HepG2 (cell line): ENCODE results near the gene TTYH1. TPM values are rescaled to one million over a fixed set of nuclear protein-coding genes. Genes with fewer than 3 reads are reported as not detected.

Experiments
- ATAC-seq: fragments of 200-7000 bp; cut with Tn5 transposase; 3 replicates; pipeline ENCODE4 v1.9.1; 2020; ENCODE audit warnings: mild to moderate bottlenecking, moderate library complexity
- BruUV-seq: library from RNA; stranded (reverse); fragments of 400-500 nt; replicated peaks from 2 replicates; lab custom pipeline; 2021; lab: Mats Ljungman, UMichigan
- CTCF ChIA-PET: fragments of 300-600 bp; formaldehyde crosslinking; extraction: SDS; loops from one replicate; lab custom pipeline; 2021; ENCODE audit warnings: low total read pairs, inconsistent platforms, low intra/inter-chr PET ratio; lab: Yijun Ruan, JAX
- POLR2A ChIA-PET: fragments of 350-600 bp; sonication (Branson Sonifier 250); formaldehyde crosslinking; loops from one replicate; lab custom pipeline; 2020; ENCODE audit warnings: antibody characterized with exemption, inconsistent platforms; lab: Yijun Ruan, JAX
- DNase-seq: peaks from one replicate; pipeline ENCODE4 v3.0.0-alpha.2; 2015; ENCODE audit warnings: low spot score
- FAIRE-seq: peaks from 3 replicates; lab custom pipeline; 2011; peaks lifted over from hg19 to GRCh38; lab: Jason Lieb, UNC
- H2AFZ ChIP-seq: one replicate; pipeline ENCODE4 v1.6.1; 2011; ENCODE audit warnings: low read length, inconsistent platforms
- H3K27ac ChIP-seq: fragments of 300-600 bp; 3 replicates; pipeline ENCODE4 v1.8.0; 2011; ENCODE audit warnings: mixed run types, mild to moderate bottlenecking, mixed read lengths, low read length, inconsistent platforms; ENCODE audit not compliant: insufficient read depth; ENCODE audit errors: extremely low read length
- H3K27me3 ChIP-seq, 2 experiments: fragments of 200-600 bp in 1 of 2; 2 replicates in 1 of 2; 3 replicates in 1 of 2; pipeline versions ENCODE4 v1.6.0 to v1.8.0; 2011; ENCODE audit warnings: low read length in 2 of 2, mild to moderate bottlenecking in 2 of 2, moderate library complexity in 2 of 2, inconsistent platforms in 1 of 2; ENCODE audit not compliant: insufficient read depth in 2 of 2, control insufficient read depth in 1 of 2
- H3K36me3 ChIP-seq, 2 experiments: fragments of 200-600 bp in 1 of 2; replicated peaks in 1 of 2; 2 replicates in 1 of 2; 3 replicates in 1 of 2; pipeline versions ENCODE4 v1.5.1 to v1.8.0; 2011; ENCODE audit warnings: low read length in 2 of 2, inconsistent platforms in 1 of 2; ENCODE audit not compliant: insufficient read depth in 2 of 2, control insufficient read depth in 1 of 2
- H3K4me1 ChIP-seq: 2 replicates; pipeline ENCODE4 v1.5.1; 2012; ENCODE audit warnings: low read length, inconsistent platforms; ENCODE audit not compliant: insufficient read depth
- H3K4me2 ChIP-seq: 2 replicates; pipeline ENCODE4 v1.6.0; 2011; ENCODE audit warnings: low read depth, low read length, inconsistent platforms
- H3K4me3 ChIP-seq, 3 experiments: fragments of 200-600 bp in 1 of 3; sonication (generic), shearing (Covaris generic) in 1 of 3; replicated peaks in 1 of 3; 2 replicates each; pipeline ENCODE4 v1.5.1; 2011 to 2016; ENCODE audit warnings: low read length in 3 of 3, inconsistent platforms in 2 of 3, low read depth in 2 of 3, mild to moderate bottlenecking in 2 of 3, control low read depth in 1 of 3, mixed read lengths in 1 of 3; ENCODE audit not compliant: insufficient read depth in 1 of 3
- H3K79me2 ChIP-seq: one replicate; pipeline ENCODE4 v1.6.1; 2011; ENCODE audit warnings: low read length, inconsistent platforms; ENCODE audit not compliant: insufficient read depth
- H3K9ac ChIP-seq: 2 replicates; pipeline ENCODE4 v1.6.0; 2011; ENCODE audit warnings: mild to moderate bottlenecking, low read depth, low read length, inconsistent platforms; ENCODE audit not compliant: insufficient read depth
- H3K9me3 ChIP-seq: 2 replicates; pipeline ENCODE4 v1.5.1; 2012; ENCODE audit warnings: mild to moderate bottlenecking, low read length
- H4K20me1 ChIP-seq: 2 replicates; pipeline ENCODE4 v1.6.0; 2011; ENCODE audit warnings: inconsistent platforms, mild to moderate bottlenecking, low read length, moderate library complexity; ENCODE audit not compliant: insufficient read depth
- AGO1 ChIP-seq: fragments of 200-400 bp; formaldehyde crosslinking; IDR thresholded peaks from 2 replicates; pipeline ENCODE4 v1.6.1; 2017; ENCODE audit warnings: mild to moderate bottlenecking, low read depth, low read length, moderate library complexity; ENCODE audit not compliant: poor library complexity, severe bottlenecking
- AGO2 ChIP-seq: fragments of 200-400 bp; formaldehyde crosslinking; optimal IDR thresholded peaks from 2 replicates; pipeline ENCODE3; 2017; ENCODE audit warnings: mild to moderate bottlenecking, low read depth, low read length, moderate library complexity
- ARHGAP35 ChIP-seq: sonication (generic); formaldehyde crosslinking; IDR thresholded peaks from 2 replicates; pipeline ENCODE4 v1.9.0; 2022; ENCODE audit warnings: mild to moderate bottlenecking, inconsistent platforms, moderate library complexity, missing genetic modification reagents, borderline replicate concordance
- HMG20B ChIP-seq: conservative IDR thresholded peaks from 2 replicates; pipeline ENCODE4 v1.6.1; 2016; ENCODE audit warnings: missing genetic modification reagents, missing compliant biosample characterization
- POLR2G ChIP-seq: fragments of 200-400 bp; formaldehyde crosslinking; IDR thresholded peaks from 2 replicates; pipeline ENCODE4 v1.6.1; 2018; ENCODE audit warnings: mild to moderate bottlenecking, low read depth, low read length, moderate library complexity
- PPARG ChIP-seq: conservative IDR thresholded peaks from 2 replicates; pipeline ENCODE4 v1.6.1; 2016; ENCODE audit warnings: missing biosample characterization, missing genetic modification reagents
- SETDB1 ChIP-seq: sonication (generic); formaldehyde crosslinking; IDR thresholded peaks from 2 replicates; pipeline ENCODE4 v1.5.1; 2020; ENCODE audit warnings: missing genetic modification reagents, mild to moderate bottlenecking, borderline replicate concordance
- SRSF4 ChIP-seq: fragments of 200-400 bp; formaldehyde crosslinking; IDR thresholded peaks from one replicate; pipeline ENCODE4 v1.6.1; 2018; ENCODE audit warnings: mild to moderate bottlenecking, low read depth, low read length, moderate library complexity; ENCODE audit not compliant: poor library complexity, severe bottlenecking
- ZC3H13 ChIP-seq: sonication (generic); formaldehyde crosslinking; IDR thresholded peaks from 2 replicates; pipeline ENCODE4 v1.8.1; 2023; ENCODE audit warnings: mild to moderate bottlenecking, missing genetic modification reagents, moderate library complexity
- ZKSCAN1 ChIP-seq: fragments of 150-350 bp; IDR thresholded peaks from 2 replicates; pipeline ENCODE4 v1.6.1; 2014; ENCODE audit warnings: low read length
- ZMAT3 ChIP-seq: sonication (generic); formaldehyde crosslinking; conservative IDR thresholded peaks from 2 replicates; pipeline ENCODE4 v1.7.0; 2021; ENCODE audit warnings: missing genetic modification reagents
- ZNF207 ChIP-seq: fragments of 450-650 bp; IDR thresholded peaks from 2 replicates; pipeline ENCODE4 v1.6.1; 2016; ENCODE audit warnings: antibody characterized with exemption, borderline replicate concordance
- ZNF326 ChIP-seq: sonication (generic); formaldehyde crosslinking; IDR thresholded peaks from 2 replicates; pipeline ENCODE4 v1.4.0; 2020; ENCODE audit warnings: missing genetic modification reagents, borderline replicate concordance
- WGBS: methylation state at CpG from one replicate; pipeline ENCODE4 v1.1.6; 2017; ENCODE audit warnings: low lambda C conversion rate; 5-methylcytosine and 5-hydroxymethylcytosine counted together
- in situ Hi-C: cut with HindIII; loops from 2 replicates; pipeline ENCODE4 v1.10.0; 2017; ENCODE audit warnings: low pct_unique_long_range_greater_than_20kb; ENCODE audit not compliant: extremely low pct_ligation_motif_present
- intact Hi-C: fragments of 100-400 bp; cut with micrococcal nuclease; formaldehyde crosslinking; loops from one replicate; pipeline ENCODE4 v1.10.0; 2022; ENCODE audit not compliant: unreplicated experiment
- polyA plus RNA-seq, 8 experiments: library from polyadenylated mRNA; depleted of rRNA in 3 of 8; stranded (reverse) in 7 of 8; unstranded in 1 of 8; fragments of >200 nt; fragmentation: Illumina TruSeq in 4 of 8; extraction: Trizol in 4 of 8; gene quantifications; 2 replicates each; pipeline versions ENCODE4 v1.2.1 to v1.2.3, GENCODE V29; 2011 to 2016; ENCODE audit warnings: low read depth in 4 of 8, missing spikeins in 1 of 8, mixed read lengths in 1 of 8; ENCODE audit not compliant: insufficient read depth in 1 of 8
- total RNA-seq, 5 experiments: library from RNA; depleted of rRNA; stranded (reverse); fragments of >200 nt; fragmentation: Illumina TruSeq; extraction: Trizol; gene quantifications; 2 replicates each; pipeline ENCODE4 v1.2.3, GENCODE V29; 2016; ENCODE audit warnings: low read depth in 1 of 5
- TF ChIP-seq, protein P1 (sequence below): sonication (generic); formaldehyde crosslinking; IDR thresholded peaks from 2 replicates; pipeline ENCODE4 v1.5.0; 2020; ENCODE audit warnings: mild to moderate bottlenecking, missing genetic modification reagents
- TF ChIP-seq, protein P2 (sequence below): sonication (generic); formaldehyde crosslinking; conservative IDR thresholded peaks from 2 replicates; pipeline ENCODE4 v1.4.0; 2020; ENCODE audit warnings: mild to moderate bottlenecking, missing genetic modification reagents, moderate library complexity
- TF ChIP-seq, protein P3 (sequence below): sonication (generic); formaldehyde crosslinking; IDR thresholded peaks from 2 replicates; pipeline ENCODE4 v1.5.1; 2020; ENCODE audit warnings: mild to moderate bottlenecking, missing genetic modification reagents, moderate library complexity
- TF ChIP-seq, protein P4 (sequence below): sonication (generic); formaldehyde crosslinking; conservative IDR thresholded peaks from 2 replicates; pipeline ENCODE4 v1.4.0; 2020; ENCODE audit warnings: missing genetic modification reagents

TTYH1 gene
- total and polyA plus RNA-seq, 2 of the 13 experiments (the other 11 are each of a cell fraction or from before 2014, with no cell fraction given), result 6.9 to 19.9 TPM

DNA sequence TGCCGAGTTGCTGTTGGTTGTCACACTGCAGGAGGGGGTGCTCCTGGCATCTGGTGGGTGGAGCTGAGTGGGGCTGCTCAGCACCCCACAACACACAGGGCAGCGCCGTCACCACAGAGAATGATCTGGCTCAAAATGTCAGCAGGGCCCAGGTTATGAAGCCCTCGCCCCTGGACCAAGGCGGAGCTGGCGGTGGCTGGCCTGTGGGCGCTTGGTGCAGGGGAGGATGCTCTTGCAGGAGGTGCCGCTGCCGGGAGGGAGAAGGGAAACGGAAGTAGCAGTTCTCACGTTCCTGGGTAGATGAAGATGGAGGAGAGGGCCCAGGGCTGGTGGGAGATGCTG is 19.6 kb downstream of the TTYH1 start:
- intact Hi-C loops (no loop called here), in situ Hi-C loops (no loop called here)
- no peak for FAIRE-seq
- Histone ChIP-seq H3K9me3 (no peaks in the 10 kb centered on the region), H3K27ac (no peak overlapping the region), H3K4me1 (no peaks in the 10 kb centered on the region), H3K4me3 (no peak overlapping the region), H3K36me3 (peaks cover 0 to 1% of the 10 kb centered on the region in 2 experiments; a peak in 1 of 5 replicates), H3K9ac (no peak overlapping the region), H4K20me1 (peaks cover 4% of the 10 kb centered on the region; the same call in 1 of the 2 replicates), H3K27me3 (no peaks in the 10 kb centered on the region; a peak in 1 of 5 replicates), H3K79me2 (no peaks in the 10 kb centered on the region), H3K4me2 (no peak overlapping the region), H2AFZ (no peak overlapping the region)
- ChIA-PET CTCF (no interaction called here), POLR2A (no interaction called here)
- no TSS peak for BruUV-seq
- WGBS, result 99% methylated on average over 8 of the region's 11 CpGs
- no peak for DNase-seq
- no peak for ATAC-seq
- TF ChIP-seq AGO2 (peak; percentile 84), SRSF4 (no peak), ZNF207 (no peak), AGO1 (peak; percentile 98), POLR2G (peak; percentile 37; the same call in 1 of the 2 replicates), ZNF326 (CRISPR knock-in tag) (0 out of 2 replicates have a peak, but pooled peaks have one; percentile 1), HMG20B (CRISPR knock-in tag) (no peak), ARHGAP35 (CRISPR knock-in tag) (no peak), SETDB1 (CRISPR knock-in tag) (no peak), PPARG (no peak), ZMAT3 (CRISPR knock-in tag) (no peak), ZKSCAN1 (no peak), ZC3H13 (0 out of 2 replicates have a peak, but pooled peaks have one; percentile 1)
- TF ChIP-seq, protein P1, sequence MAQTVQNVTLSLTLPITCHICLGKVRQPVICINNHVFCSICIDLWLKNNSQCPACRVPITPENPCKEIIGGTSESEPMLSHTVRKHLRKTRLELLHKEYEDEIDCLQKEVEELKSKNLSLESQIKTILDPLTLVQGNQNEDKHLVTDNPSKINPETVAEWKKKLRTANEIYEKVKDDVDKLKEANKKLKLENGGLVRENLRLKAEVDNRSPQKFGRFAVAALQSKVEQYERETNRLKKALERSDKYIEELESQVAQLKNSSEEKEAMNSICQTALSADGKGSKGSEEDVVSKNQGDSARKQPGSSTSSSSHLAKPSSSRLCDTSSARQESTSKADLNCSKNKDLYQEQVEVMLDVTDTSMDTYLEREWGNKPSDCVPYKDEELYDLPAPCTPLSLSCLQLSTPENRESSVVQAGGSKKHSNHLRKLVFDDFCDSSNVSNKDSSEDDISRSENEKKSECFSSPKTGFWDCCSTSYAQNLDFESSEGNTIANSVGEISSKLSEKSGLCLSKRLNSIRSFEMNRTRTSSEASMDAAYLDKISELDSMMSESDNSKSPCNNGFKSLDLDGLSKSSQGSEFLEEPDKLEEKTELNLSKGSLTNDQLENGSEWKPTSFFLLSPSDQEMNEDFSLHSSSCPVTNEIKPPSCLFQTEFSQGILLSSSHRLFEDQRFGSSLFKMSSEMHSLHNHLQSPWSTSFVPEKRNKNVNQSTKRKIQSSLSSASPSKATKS (CRISPR knock-in tag), result no peak
- TF ChIP-seq, protein P2, sequence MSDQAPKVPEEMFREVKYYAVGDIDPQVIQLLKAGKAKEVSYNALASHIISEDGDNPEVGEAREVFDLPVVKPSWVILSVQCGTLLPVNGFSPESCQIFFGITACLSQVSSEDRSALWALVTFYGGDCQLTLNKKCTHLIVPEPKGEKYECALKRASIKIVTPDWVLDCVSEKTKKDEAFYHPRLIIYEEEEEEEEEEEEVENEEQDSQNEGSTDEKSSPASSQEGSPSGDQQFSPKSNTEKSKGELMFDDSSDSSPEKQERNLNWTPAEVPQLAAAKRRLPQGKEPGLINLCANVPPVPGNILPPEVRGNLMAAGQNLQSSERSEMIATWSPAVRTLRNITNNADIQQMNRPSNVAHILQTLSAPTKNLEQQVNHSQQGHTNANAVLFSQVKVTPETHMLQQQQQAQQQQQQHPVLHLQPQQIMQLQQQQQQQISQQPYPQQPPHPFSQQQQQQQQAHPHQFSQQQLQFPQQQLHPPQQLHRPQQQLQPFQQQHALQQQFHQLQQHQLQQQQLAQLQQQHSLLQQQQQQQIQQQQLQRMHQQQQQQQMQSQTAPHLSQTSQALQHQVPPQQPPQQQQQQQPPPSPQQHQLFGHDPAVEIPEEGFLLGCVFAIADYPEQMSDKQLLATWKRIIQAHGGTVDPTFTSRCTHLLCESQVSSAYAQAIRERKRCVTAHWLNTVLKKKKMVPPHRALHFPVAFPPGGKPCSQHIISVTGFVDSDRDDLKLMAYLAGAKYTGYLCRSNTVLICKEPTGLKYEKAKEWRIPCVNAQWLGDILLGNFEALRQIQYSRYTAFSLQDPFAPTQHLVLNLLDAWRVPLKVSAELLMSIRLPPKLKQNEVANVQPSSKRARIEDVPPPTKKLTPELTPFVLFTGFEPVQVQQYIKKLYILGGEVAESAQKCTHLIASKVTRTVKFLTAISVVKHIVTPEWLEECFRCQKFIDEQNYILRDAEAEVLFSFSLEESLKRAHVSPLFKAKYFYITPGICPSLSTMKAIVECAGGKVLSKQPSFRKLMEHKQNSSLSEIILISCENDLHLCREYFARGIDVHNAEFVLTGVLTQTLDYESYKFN (CRISPR knock-in tag), result no peak
- TF ChIP-seq, protein P3, sequence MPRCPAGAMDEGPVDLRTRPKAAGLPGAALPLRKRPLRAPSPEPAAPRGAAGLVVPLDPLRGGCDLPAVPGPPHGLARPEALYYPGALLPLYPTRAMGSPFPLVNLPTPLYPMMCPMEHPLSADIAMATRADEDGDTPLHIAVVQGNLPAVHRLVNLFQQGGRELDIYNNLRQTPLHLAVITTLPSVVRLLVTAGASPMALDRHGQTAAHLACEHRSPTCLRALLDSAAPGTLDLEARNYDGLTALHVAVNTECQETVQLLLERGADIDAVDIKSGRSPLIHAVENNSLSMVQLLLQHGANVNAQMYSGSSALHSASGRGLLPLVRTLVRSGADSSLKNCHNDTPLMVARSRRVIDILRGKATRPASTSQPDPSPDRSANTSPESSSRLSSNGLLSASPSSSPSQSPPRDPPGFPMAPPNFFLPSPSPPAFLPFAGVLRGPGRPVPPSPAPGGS (CRISPR knock-in tag), result no peak
- TF ChIP-seq, protein P4, sequence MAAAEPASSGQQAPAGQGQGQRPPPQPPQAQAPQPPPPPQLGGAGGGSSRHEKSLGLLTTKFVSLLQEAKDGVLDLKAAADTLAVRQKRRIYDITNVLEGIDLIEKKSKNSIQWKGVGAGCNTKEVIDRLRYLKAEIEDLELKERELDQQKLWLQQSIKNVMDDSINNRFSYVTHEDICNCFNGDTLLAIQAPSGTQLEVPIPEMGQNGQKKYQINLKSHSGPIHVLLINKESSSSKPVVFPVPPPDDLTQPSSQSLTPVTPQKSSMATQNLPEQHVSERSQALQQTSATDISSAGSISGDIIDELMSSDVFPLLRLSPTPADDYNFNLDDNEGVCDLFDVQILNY (CRISPR knock-in tag), result no peak
